G401.6 (cell line): ENCODE results near the gene ZDHHC7.
A peak's percentile ranks its signal among the peaks of the same experiment; 100 is the strongest.
"Not testable (repeated sequence)": the region's sequence is repeated elsewhere in the genome, so short reads cannot be mapped to it uniquely, and the experiment has no call there.

Source experiments
- FAIRE-seq: peaks from 2 replicates; lab custom pipeline; 2012; peaks lifted over from hg19 to GRCh38; lab: Jason Lieb, UNC

ZDHHC7 gene

DNA sequence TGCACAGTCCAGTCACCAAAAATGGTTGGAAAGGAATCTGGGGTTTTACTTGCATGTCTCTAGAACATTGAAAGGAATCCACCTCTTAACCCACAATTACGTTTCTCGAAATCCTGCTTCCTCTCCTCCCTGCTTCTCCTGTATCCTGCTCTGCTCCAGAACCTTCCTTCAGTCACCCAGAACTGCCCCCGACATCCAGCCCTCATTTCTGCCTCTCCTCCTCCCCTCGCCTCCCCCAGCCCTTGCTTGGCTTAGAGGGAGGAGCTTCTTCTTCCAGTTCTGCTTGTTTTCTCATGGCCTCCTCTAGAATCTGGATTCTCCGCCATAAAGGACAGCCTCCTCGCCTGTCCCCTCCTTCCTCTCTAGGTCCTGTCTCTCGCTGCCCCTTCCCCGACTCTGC is 48.3 kb downstream of the ZDHHC7 start:
- no peak for FAIRE-seq

DNA sequence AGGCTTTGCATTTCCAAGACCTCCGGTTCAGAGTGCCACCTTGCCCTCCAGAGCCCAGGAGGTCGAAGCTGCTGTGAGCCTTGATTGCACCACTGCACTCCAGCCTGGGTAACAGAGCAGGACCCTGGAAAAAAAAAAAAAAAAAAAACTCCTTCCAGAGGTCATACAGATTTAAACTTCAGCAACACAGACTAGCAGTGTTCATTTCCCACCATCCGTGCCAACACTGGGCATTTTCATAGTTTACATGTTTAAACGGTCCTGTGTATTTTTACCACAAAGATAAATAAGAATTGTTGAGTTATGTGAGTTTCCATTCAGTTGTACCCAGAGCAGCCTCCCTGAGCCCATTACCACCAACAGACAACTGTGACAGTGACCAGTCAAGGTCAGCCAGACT is 50.4 kb downstream of the ZDHHC7 start:
- FAIRE-seq: no peak

DNA sequence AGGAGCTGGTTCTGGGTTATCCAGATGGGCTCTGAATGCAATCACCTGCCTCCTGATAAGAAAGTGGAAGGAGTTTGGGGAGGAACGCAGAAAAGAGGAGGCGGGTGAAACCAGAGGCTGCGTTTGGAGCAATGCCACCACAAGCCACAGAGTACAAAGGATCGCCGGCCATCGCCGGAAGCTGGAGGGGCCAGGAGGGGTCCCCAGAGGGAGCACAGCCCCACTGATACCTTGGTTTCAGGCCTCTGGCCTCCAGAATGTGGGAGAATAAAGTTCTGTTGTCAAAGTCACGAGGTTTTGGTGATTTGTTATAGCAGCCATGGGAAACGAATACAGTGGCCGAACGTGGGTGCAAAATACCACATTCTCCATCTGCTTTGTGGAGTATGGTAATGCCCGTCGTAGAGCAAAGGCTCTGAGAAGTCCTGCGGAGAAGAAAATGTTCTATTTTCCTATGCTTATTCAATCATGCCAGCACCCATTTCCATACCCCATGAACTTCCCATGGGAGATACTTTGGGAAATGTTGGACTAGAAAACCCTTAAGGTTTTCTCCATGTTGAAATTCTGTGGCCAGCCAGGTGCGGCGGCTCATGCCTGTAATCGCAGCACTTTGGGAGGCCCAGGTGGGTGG is 51.4 kb downstream of the ZDHHC7 start:
- FAIRE-seq: no peak

DNA sequence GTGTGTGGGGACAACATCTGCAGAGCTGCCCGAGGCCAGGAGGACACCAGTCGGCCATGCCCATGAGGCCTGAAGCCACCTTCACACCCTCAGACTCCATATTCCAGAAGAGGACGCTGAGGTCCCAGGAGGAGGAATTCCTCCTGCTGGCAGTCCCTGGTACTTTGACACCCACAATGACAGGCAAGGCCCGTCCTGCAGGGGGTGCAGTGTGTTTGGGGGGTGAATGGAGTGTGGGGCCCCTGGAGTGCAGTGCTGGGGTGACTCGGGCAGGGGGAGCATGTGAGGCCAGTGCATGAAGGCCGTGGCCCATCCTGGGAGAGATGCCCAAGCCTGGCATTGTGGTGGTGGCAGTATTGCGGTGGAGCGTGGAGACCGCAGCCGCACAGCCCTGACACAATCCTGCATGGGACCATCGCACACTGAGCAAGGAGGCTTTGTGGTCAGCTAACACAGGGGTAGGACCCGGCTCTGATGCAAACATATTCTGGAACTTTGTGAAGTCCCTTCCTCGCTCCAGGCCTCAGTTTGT is 52.2 kb downstream of the ZDHHC7 start:
- no peak for FAIRE-seq

DNA sequence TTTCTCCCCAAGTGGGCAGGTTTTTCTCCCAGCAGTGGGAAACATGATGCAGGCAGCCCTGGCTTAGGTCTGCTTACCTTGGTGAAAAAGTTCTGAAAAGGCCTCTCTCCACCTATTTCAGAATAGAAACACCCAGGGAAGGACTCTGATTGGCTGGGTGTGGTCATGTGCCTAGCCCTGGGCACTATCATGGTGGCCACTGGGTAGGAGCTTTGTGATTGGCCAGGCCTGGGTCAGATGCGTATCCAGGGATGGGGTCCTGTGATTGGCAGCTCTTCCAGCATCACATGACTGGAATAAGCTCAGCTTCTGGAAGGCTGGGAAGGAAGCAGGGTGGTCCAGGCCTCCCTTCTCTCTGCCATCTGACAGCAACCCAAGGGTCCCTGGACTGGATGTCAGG is 53.5 kb downstream of the ZDHHC7 start:
- no peak for FAIRE-seq

DNA sequence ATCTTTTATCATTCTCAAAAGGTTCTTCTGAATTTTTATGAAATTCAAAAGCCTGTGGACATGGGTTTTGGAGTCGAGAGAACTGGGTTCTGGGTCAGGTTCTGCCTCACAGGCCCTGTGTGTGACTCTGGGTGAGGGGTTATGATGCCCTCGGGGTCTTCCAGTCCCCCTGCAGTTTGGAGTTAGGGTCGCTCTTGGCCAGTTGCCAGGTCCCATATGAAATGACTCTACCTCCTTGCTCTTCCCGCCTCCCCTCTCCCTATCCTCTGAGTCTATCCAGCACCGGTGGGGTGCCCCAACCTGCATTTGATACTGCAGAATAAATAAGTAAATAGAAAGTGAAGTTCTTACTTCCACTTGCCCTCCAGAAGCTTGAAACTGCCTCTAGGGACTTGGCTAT is 54.1 kb downstream of the ZDHHC7 start:
- FAIRE-seq: no peak

DNA sequence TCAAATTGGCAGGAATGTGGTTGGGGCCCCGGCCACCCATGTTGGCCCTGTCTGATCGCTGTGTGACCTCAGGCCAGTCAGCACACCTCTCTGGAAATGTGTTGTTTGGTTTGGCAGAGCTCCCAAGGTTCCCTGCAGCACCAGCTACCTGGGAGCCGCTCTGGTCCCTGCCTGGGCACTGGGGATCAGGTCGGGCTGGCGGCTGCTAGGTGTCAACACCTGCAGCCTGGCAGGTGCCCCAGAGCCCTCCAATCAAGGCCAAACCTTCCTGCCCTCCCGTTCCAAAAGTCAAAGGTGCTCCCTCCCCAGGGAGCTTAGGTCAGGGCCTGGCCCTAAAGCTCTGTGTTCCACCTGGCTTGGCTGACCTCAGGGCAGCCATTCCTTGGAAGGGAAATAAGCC is 55.9 kb downstream of the ZDHHC7 start:
- no peak for FAIRE-seq

DNA sequence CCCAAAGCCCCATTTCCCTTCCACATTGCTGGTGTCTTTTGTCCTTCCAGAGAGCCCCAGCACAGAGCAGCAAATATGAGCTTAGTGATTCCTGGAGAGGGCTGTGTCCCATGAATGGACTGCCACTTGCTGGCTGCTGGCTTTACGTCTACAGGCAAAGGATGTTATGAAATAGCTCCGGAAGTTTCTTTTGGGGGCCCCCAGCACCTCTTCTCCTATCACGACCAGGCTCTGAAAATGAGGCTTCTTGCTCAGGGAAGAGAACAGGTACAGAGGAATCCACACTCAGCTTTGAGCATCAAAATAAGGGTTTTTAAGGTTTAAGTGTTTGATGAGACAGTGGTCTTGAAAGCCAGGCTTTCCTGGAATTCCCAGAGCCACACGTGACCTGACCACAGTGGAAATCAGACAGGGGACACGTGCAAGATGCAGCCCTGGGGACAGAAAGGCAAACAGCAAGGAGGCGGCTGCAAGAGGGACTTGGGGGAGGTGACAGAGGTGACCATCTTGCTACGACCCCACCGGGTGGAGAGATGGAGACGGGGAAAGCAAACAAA is 58.1 kb downstream of the ZDHHC7 start:
- FAIRE-seq: no peak

DNA sequence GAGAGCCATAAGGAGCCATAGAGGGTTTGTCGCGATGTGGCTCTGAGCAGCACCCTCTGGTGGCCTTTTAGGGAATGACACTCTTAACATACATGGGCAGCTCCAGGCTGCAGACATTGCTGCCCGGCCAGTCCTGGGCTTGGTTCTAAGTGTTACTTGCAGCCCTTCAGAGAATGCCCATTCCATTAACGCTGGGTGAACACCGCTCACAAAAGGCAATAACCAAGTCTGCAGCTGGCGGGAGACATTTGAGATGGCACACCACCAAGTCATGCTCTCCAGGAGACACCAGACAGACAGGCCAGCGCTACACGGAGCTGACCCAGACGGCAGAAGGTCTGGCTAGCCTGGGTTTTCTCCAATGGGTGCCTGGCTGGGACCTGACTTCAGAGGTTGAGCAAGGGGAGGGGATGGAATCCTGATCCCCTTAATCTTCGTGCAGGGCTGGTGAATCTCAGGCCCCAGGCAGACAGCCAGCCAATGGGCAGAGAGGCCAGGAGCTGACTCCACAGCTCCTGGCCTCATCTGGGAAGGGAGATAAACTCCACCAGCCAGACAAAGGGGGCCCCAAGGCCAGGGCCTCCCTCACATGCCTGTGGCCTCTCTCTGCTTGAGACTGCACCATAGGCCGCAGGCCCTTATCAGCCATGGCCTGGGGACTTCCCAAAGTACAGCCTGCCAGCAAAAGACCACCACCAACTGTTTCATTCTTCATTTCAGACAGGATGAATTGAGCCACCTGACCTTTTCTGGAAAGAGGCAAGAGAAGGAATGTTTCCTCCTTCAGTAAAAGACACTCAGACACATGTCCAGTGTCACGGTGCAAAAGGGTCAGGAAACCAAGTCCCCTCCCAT is 58.8 kb downstream of the ZDHHC7 start:
- FAIRE-seq: peak; percentile 56

DNA sequence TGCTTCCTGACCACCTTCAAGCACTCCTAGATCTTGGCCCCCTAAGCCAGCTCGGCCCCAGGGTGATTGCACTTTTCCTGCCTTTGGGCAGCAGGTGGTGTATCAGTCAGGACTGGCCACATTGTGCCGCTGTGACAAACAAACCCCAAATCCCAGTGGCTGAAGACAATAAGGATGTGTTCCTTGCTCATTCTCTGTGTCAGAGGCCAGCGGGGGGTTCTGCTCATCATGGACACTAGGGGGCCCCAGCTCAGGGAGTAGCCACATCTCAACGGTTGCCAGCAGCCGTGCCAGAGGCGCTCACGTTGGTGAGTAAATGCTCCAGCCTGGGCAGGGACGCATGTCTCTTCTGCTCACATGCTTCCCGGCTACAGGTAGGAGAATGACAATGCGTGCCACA is 60.4 kb downstream of the ZDHHC7 start:
- FAIRE-seq: no peak

DNA sequence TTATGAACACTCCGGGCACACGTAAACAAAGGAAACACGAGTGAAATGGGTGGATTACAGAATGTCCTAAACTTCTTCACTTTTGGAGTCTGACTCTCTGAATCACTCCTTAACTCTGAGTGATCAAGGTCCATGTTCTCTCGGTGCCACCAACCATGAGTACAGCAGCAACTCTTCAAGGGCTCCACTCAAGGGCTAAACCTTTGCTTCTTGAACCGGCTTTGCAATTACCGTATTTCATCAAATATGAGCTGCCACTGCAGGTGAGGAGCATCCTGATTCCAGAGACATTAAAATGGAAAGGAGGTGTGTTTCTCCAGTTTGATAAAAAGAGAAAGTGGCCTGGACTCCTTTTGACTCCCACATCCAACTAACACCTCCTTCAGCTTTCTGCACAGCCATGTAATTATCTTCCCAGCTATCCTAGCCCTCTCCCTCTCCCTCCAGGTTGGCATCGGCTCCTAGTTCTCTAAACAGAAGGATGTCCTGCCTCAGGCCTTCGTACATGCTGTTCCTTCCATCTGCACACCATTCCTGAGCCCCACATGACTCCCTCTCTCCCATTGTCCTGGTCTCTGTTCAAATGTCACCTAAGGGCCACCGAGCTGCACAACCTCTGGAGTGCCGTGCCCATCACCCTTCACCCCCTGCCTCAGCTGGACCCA is 61.4 kb downstream of the ZDHHC7 start:
- FAIRE-seq: no peak

DNA sequence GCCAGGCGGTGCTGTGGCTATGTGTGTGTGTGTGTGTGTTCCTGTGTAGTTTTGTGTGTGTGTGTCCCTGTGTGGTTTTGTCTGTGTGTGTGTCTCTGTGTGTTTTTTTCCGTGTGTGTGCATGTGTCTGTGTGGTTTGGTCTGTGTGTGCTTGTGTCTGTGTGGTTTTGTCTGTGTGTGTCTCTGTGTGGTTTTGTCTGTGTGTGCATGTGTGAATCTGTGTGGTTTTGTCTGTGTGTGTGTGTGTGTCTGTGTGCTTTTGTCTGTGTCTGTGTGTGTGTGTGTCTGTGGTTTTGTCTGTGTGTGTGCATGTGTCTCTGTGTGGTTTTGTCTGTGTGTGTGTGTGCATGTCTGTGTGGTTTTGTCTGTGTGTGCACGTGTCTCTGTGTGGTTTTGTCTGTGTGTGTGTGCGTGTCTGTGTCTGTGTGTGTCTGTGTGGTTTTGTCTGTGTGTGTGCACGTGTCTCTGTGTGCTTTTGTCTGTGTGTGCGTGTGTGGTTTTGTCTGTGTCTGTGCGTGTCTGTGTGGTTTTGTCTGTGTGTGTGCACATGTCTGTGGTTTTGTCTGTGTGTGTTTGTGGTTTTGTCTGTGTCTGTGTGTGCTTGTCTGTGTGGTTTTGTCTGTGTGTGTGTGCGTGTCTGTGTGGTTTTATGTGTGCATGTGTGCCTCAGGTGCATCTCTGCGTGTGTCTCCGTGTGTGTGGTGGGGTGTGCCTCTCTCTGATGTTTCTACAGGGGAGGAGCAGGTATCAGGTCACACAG is 62.3 kb downstream of the ZDHHC7 start:
- no peak for FAIRE-seq

DNA sequence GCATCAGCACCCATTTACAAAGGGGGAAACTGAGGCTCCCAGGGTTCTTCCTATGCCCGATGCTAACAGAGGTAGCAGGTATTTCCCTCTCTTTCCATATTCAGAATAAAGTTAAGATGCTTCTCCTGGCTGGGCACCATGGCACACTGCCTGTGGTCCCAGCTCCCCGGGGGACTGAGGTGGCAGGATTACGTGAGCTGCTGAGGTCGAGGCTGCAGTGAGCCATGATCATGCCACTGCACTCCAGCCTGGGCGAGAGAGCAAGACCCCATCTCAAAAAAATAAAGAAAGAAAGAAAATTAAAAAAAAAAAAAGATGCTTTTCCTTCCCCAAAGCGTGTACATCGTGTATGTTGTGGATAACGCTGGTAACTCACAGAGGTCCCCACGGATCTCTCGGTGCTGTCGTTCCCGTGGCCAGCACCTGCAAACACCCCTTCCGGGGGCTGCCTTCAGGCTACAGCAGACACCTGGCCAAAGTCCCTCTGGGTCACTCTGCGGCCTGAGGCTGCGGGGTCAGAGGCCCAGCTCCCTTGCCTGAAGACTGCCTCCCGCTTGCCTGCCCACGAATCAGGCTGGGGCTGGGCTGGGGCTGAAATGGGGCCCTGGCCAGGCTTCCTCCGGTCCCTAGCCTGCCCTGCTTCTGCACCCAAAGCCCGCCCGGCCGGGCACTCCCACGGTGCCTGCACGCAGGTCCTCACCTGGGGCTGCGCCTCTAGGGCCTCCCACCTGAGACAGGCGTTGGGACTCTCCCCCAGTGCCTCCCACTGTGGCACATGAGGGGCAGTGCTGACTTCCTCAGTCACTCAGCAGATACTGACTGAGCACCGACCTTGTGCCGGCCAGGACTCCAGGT is 63.1 kb downstream of the ZDHHC7 start:
- FAIRE-seq: no peak

DNA sequence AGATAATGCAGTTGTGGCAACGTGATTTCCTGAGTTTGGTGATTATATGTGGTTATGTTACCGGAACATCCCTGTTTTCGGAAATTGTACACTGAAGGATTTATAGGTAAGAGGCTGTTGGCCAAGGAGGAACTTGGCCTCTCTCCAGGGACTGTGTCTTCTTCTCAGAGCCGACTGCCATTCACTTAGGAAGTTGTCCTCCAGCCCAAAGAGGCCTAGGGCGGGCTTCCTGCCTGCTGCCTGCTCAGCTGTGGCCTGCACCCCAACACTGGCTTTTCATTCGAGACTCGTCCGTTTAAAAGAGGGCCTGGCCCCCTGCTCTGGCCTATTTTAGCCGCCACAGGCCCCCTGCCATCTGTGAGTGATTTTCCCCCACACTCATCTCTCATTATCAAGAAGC is 64.3 kb downstream of the ZDHHC7 start:
- FAIRE-seq: no peak

DNA sequence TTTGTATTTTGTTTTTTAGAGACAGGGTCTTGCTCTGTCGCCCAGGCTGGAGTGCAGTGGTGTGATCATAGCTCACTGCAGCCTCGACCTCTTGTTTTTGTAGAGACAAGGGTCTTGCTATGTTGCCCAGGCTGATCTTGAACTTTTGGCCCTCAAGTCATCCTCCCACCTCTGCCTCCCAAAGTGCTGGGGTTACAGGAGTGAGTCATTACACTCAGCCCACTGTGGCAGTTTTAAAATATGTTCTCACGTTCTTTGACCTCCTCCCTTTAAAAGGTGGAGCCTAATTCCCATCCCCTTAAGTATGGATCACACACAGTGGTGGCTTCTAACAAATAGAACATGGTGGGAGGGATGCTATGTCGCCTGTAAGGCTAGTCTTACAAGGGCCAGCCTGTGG is 67.7 kb downstream of the ZDHHC7 start:
- no peak for FAIRE-seq

DNA sequence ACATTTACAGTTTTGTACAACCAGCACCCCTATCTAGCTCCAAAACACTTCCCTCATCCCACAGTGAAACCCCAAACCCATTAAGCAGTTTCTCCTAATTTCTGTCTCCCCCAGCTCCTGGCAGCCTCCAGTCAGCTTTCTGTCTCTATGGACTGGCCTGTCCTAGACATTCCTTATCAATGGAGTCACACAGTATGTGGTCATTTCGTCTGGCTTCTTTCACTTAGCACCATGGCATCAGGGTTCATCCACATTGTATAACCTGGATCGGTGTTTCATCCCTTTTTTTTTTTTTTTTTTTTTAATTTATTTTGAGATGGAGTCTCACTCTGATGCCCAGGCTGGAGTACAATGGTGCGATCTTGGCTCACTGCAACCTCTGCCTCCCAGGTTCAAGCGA is 68.5 kb downstream of the ZDHHC7 start:
- no peak for FAIRE-seq

DNA sequence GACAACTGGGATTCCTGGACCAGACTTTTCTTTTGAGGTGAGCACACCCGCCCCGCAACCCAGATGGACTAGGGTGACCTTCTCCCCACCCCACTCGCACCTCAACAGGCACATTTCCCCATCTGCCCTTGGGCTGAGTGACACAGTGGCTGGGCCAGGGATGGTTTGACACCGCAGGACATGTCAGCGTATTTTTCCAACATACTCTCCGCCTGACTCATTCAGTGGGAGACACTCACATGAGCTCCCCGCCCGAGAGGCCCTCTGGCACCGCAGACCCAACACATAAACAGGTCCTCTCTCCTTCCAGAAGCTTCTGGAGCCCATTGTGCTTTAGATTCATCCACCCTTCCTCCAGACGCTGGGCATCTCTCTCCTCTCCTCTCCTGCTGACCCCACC is 69.4 kb downstream of the ZDHHC7 start:
- FAIRE-seq: no peak

DNA sequence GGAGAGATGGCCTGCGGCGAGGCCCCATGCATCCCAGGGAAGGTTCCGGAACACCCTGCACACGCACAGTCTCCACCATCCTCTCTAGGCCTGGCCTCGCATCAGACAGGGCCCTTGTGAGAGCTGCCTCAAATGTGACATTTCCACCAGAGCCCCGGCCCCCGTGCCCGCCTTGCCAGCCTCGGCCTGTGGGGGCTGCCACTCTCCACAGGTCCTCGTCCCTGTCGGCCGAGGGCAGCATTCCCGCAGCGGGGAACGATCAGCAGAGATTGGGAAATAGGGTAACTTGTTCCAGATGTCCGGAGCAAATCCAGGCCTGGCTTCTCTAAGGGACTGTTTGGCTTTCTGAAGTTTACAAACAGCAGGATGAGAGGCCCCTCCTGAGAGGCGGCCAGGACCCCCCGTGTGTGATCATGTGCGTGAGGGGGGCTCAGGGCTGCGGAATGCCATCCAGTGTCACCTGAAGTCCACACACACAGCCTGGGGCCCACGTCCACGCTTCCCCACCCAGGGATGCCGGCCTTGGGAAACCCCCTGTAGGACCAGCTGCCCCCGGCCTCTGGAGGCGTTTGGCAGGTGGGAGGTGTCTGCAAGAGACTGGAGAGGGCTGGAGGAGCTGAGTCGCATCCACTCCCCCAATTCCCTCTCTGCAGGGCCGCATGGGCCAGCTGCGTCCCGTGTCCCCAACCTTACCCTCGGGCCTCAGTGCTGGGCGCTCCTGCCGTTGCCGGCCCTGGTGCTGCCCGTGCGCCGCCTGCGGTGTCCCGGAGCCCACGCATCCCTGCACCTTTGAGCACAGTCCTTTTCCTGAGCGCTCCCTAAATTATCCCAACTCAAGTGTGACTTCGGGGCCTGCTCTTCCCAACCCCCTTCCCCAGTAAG is 70.4 kb downstream of the ZDHHC7 start:
- no peak for FAIRE-seq

DNA sequence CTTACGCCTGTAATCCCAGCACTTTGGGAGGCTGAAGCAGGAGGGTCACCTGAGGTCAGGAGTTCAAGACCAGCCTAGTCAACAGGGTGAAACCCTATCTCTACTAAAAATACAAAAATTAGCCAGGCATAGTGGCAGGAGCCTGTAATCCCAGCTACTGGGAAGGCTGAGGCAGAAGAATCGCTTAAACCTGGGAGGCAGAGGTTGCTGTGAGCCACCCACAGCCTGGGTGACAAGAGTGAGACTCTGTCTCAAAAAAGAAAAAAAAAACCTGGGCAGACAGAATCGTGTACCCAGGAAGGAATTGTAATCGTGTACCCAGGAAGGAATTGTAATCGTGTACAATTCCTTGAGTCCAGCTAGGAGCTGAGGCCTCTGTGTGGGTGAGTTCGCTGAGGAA is 72.7 kb downstream of the ZDHHC7 start:
- not testable (repeated sequence) for FAIRE-seq
